Esophagus squamous epithelium (tissue), 4 donors: ENCODE results near the gene HFE.

ENCODE experiments used
- CTCF ChIP-seq, 6 experiments: fragments of 450-650 bp in 4 of 6; fragments of 200-600 bp in 2 of 6; sonication (generic) in 2 of 6; IDR thresholded peaks; one replicate each; pipeline ENCODE4 v1.5.1; 2016 to 2019; ENCODE audit warnings: antibody characterized with exemption in 6 of 6, mild to moderate bottlenecking in 4 of 6, moderate library complexity in 4 of 6
- POLR2A ChIP-seq, 4 donors: fragments of 450-650 bp; IDR thresholded peaks; one replicate each; pipeline ENCODE4 v1.6.1; 2017; ENCODE audit warnings: antibody characterized with exemption in 4 of 4, mild to moderate bottlenecking in 4 of 4, moderate library complexity in 3 of 4

- TF ChIP-seq CTCF (IDR thresholded peaks at IDR 0.05) (no peak), POLR2A (IDR thresholded peaks at IDR 0.05) (no peak)
These were observed 16.0 kb downstream of the HFE start for GRCh38 chr6:26103141-26103769.
